Fibroblast of lung (primary cell): ENCODE results near the gene OVCA2.

Source experiments
- EZH2 ChIP-seq: IDR thresholded peaks from 2 replicates; pipeline ENCODE4 v1.5.1; 2012; ENCODE audit warnings: low read length, control low read depth, mild to moderate bottlenecking; ENCODE audit errors: missing control alignments
- TF ChIP-seq, protein P1 (sequence below), 2 donors: IDR thresholded peaks in 1 of 2; conservative IDR thresholded peaks in 1 of 2; 1 replicate in 1 of 2; 2 replicates in 1 of 2; pipeline ENCODE4 v1.5.1; 2011 to 2012; ENCODE audit warnings: low read length in 2 of 2, control low read depth in 1 of 2, inconsistent platforms in 1 of 2, low read depth in 1 of 2, mild to moderate bottlenecking in 1 of 2

DNA sequence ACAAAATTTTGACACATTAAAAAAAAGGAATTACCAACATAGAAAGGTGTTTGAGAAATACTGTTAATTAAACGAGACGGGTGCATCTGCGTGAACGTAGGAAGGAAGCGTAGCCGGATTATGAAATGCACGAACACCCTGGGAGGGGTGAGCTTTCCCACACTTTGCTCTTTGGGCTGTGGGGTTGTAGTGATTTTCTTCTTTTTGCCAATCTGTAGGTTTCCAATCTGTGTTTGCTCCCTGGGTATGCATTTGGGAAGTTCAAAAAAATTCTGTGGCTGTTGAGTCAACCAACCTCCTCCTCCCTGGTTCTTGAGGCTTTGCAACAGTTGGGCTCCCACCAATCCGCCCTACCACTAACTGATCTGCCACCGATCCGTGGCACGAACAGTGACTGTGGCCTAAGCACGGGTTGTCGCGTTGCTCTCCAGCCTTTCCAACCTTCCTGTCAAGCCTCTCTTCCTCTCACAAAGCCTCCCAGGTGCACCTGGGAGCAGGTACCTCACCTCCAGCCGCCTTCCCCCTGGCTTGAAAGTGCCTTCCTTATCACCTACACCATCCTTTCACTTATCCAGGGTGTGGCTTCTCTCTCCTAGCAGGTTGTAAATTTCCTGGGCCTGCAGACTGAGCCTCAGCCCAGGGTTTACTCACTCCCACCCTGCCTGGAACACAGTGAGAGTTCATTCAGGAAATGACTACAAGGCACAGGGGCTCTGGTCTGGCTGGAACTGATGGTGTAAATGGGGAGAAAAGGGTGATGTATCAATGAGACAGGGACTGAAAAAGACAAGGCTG is 33.3 kb upstream of the OVCA2 start:
- TF ChIP-seq, protein P1, sequence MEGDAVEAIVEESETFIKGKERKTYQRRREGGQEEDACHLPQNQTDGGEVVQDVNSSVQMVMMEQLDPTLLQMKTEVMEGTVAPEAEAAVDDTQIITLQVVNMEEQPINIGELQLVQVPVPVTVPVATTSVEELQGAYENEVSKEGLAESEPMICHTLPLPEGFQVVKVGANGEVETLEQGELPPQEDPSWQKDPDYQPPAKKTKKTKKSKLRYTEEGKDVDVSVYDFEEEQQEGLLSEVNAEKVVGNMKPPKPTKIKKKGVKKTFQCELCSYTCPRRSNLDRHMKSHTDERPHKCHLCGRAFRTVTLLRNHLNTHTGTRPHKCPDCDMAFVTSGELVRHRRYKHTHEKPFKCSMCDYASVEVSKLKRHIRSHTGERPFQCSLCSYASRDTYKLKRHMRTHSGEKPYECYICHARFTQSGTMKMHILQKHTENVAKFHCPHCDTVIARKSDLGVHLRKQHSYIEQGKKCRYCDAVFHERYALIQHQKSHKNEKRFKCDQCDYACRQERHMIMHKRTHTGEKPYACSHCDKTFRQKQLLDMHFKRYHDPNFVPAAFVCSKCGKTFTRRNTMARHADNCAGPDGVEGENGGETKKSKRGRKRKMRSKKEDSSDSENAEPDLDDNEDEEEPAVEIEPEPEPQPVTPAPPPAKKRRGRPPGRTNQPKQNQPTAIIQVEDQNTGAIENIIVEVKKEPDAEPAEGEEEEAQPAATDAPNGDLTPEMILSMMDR (conservative IDR thresholded peaks at IDR 0.05 in 1 of 2, IDR thresholded peaks at IDR 0.05 in 1 of 2; ENCODE audit: low read depth in 1 of 2, low read length in 2 of 2) = no peak
- TF ChIP-seq EZH2 = no peak
